GM19468 (cell line): ENCODE results near the gene TBC1D28.
"Not testable (repeated sequence)": the region's sequence is repeated elsewhere in the genome, so short reads cannot be mapped to it uniquely, and the experiment has no call there.

ENCODE experiments used
- ATAC-seq: cut with Tn5 transposase; IDR thresholded peaks from one replicate; pipeline ENCODE4 v1.9.1; 2021; ENCODE audit warnings: mild to moderate bottlenecking, moderate library complexity, moderate number of reproducible peaks; ENCODE audit not compliant: unreplicated experiment; ENCODE audit errors: extremely low read depth

The TBC1D28 gene

DNA sequence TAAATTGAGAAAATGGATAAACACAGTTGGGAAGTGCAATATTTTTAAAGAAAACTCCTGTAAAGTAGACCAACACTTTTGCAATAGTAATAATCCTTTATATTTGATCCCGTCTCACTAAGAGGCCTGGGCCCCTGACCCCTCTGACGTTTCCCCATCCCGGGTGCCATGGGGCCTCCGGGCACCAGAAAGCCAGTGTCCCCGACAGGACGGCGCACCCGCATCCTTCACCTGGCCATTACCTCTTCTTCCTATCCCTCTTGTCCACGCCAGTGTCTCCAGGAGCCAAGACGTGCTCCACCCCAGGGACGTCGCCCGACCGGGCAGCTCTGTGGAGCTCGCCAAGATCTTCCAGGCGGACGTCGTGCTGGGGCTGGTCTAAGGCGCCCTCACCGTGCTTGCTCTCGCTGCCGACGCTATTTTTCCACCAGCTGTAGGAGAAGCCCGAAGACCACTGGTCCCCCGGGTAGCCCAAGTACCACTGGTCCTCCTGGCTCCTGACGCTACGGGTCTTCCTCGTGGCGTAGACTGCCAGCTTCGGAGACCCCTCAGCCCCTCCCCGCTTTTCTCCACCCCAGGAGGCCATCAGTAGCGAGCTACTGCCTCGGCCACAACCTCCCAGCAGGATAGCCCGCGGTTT lies 19.2 kb downstream of the TBC1D28 start:
- ATAC-seq, result not testable (repeated sequence)

GRCh38 chr17:18617613-18618012 lies 26.6 kb downstream of the TBC1D28 start:
- ATAC-seq, result not testable (repeated sequence)

DNA sequence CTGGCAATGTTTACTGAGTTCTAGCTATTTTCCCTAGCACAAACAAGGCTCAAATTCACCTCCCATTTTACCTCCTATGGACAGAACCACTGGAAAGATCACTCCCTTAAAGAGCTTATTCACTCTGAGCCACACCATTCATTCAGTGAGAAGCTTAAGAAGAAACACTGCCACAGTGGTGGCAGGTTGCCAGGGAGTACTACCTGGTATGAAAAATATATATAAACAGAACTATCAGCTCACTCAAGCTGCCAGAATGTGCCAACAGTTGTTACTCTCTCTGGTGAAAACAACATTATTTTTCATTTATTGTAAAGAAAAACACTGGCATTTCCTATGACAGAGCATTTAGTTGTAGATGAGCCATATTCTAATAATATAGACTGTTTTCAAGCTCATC lies 31.2 kb downstream of the TBC1D28 start:
- not testable (repeated sequence) for ATAC-seq

GRCh38 chr17:18593138-18593537 lies 51.1 kb downstream of the TBC1D28 start:
- ATAC-seq, result not testable (repeated sequence)
